K562 (cell line): ENCODE measurements around the gene SLC1A3. TPM values are rescaled to one million over a fixed set of nuclear protein-coding genes. Genes with fewer than 3 reads are reported as not detected.

Source experiments
- ATAC-seq: fragments of 200-7000 bp; cut with Tn5 transposase; 3 replicates; pipeline ENCODE4 v1.9.1; 2020; ENCODE audit warnings: moderate library complexity
- BruUV-seq: library from RNA; stranded (reverse); fragments of 400-500 nt; replicated peaks from 2 replicates; lab custom pipeline; 2021; lab: Mats Ljungman, UMichigan
- CTCF ChIA-PET: fragments of 300-600 bp; formaldehyde crosslinking; extraction: SDS; loops from one replicate; lab custom pipeline; 2021; ENCODE audit warnings: low intra/inter-chr PET ratio; lab: Yijun Ruan, JAX
- POLR2A ChIA-PET: fragments of 300-600, 350-650 bp; sonication (Branson Sonifier 250); formaldehyde crosslinking; extraction: SDS; loops from one replicate; lab custom pipeline; 2021; ENCODE audit warnings: antibody characterized with exemption, inconsistent platforms; lab: Yijun Ruan, JAX
- DNase-seq, 4 experiments: peaks; one replicate each; pipeline versions ENCODE4 v3.0.0 to v3.0.0-alpha.2; 2011 to 2018; ENCODE audit warnings: low spot score in 3 of 4, mixed read lengths in 3 of 4; ENCODE audit errors: extremely low read depth in 1 of 4
- FAIRE-seq: peaks from 2 replicates; lab custom pipeline; 2011; peaks lifted over from hg19 to GRCh38; lab: Jason Lieb, UNC
- H2AFZ ChIP-seq: 2 replicates; pipeline ENCODE4 v1.6.0; 2011; ENCODE audit warnings: low read depth, low read length, control low read depth, inconsistent platforms
- H3K27ac ChIP-seq: fragments of 200-600 bp; 3 replicates; pipeline ENCODE4 v1.8.0; 2011; ENCODE audit warnings: low read depth, mild to moderate bottlenecking, control low read depth, inconsistent platforms, low read length, moderate library complexity, mixed read lengths; ENCODE audit errors: extremely low read depth
- H3K27me3 ChIP-seq, 2 experiments: fragments of 300-600 bp in 1 of 2; 2 replicates in 1 of 2; 3 replicates in 1 of 2; pipeline versions ENCODE4 v1.6.0 to v1.8.0; 2011; ENCODE audit warnings: inconsistent platforms in 2 of 2, low read length in 2 of 2, mild to moderate bottlenecking in 1 of 2, mixed read lengths in 1 of 2, moderate library complexity in 1 of 2; ENCODE audit not compliant: control insufficient read depth in 2 of 2, insufficient read depth in 2 of 2
- H3K36me3 ChIP-seq: fragments of 300-600 bp; 3 replicates; pipeline ENCODE4 v1.8.0; 2011; ENCODE audit warnings: mild to moderate bottlenecking, low read length, inconsistent platforms; ENCODE audit not compliant: control insufficient read depth, insufficient read depth
- H3K4me1 ChIP-seq, 2 experiments: fragments of 200-600 bp in 1 of 2; replicated peaks in 1 of 2; 2 replicates in 1 of 2; 3 replicates in 1 of 2; pipeline versions ENCODE4 v1.5.1 to v1.8.0; 2011; ENCODE audit warnings: inconsistent platforms in 2 of 2, low read length in 2 of 2, mild to moderate bottlenecking in 1 of 2, mixed read lengths in 1 of 2, moderate library complexity in 1 of 2; ENCODE audit not compliant: control insufficient read depth in 2 of 2, insufficient read depth in 2 of 2
- H3K4me2 ChIP-seq: 2 replicates; pipeline ENCODE4 v1.6.1; 2011; ENCODE audit warnings: low read length, control low read depth, inconsistent platforms, mixed read lengths; ENCODE audit not compliant: insufficient read depth
- H3K4me3 ChIP-seq: fragments of 200-600 bp; sonication (generic), shearing (Covaris generic); 2 replicates; pipeline ENCODE4 v1.5.1; 2016; ENCODE audit warnings: control low read depth, inconsistent platforms
- H3K79me2 ChIP-seq: fragments of 200-600 bp; 3 replicates; pipeline ENCODE4 v1.8.0; 2011; ENCODE audit warnings: low read length, inconsistent platforms; ENCODE audit not compliant: control insufficient read depth, insufficient read depth
- H3K9ac ChIP-seq, 2 experiments: 2 replicates each; pipeline versions ENCODE4 v1.6.0 to v1.6.1; 2011; ENCODE audit warnings: low read depth in 2 of 2, low read length in 2 of 2, control low read depth in 1 of 2, inconsistent platforms in 1 of 2, mild to moderate bottlenecking in 1 of 2, mixed read lengths in 1 of 2; ENCODE audit not compliant: insufficient read depth in 1 of 2
- H3K9me1 ChIP-seq: one replicate; pipeline ENCODE4 v1.6.0; 2011; ENCODE audit warnings: inconsistent platforms, mild to moderate bottlenecking, low read length, moderate library complexity; ENCODE audit not compliant: control insufficient read depth, insufficient read depth
- H3K9me3 ChIP-seq: replicated peaks from 2 replicates; pipeline ENCODE4 v1.5.1; 2011; ENCODE audit warnings: low read depth, low read length, inconsistent platforms; ENCODE audit not compliant: control insufficient read depth, insufficient read depth
- H4K20me1 ChIP-seq: replicated peaks from 2 replicates; pipeline ENCODE4 v1.6.1; 2011; ENCODE audit warnings: low read length, inconsistent platforms, mixed read lengths; ENCODE audit not compliant: control insufficient read depth, insufficient read depth
- CAMTA2 ChIP-seq: fragments of 250-450 bp; sonication (Bioruptor Pico); conservative IDR thresholded peaks from 2 replicates; pipeline ENCODE4 v1.5.1; 2022
- CBX3 ChIP-seq, 2 experiments: IDR thresholded peaks; 1 replicate in 1 of 2; 2 replicates in 1 of 2; pipeline ENCODE4 v1.6.1; 2012; ENCODE audit warnings: inconsistent platforms in 2 of 2, low read length in 2 of 2, borderline replicate concordance in 1 of 2, control low read depth in 1 of 2
- CHD4 ChIP-seq: fragments of 200-600 bp; sonication (generic); IDR thresholded peaks from 3 replicates; pipeline ENCODE4 v1.6.1; 2012; ENCODE audit warnings: low read depth, mild to moderate bottlenecking, mixed read lengths, low read length, inconsistent platforms; ENCODE audit not compliant: insufficient read depth, insufficient replicate concordance, poor library complexity, severe bottlenecking
- E2F4 ChIP-seq: sonication (generic); formaldehyde crosslinking; IDR thresholded peaks from 2 replicates; pipeline ENCODE4 v1.8.0; 2022; ENCODE audit warnings: mild to moderate bottlenecking, low read depth, missing genetic modification reagents
- FOXM1 ChIP-seq, 2 experiments: fragments of 450-650 bp in 1 of 2; sonication (generic) in 1 of 2; formaldehyde crosslinking in 1 of 2; IDR thresholded peaks; 2 replicates each; pipeline versions ENCODE4 v1.6.1 to v1.9.0; 2017 to 2022; ENCODE audit warnings: low read depth in 2 of 2, mild to moderate bottlenecking in 2 of 2, missing genetic modification reagents in 1 of 2, moderate library complexity in 1 of 2
- NFIX ChIP-seq: fragments of 250-450 bp; sonication (Bioruptor Pico); IDR thresholded peaks from 2 replicates; pipeline ENCODE4 v1.4.0; 2020; ENCODE audit warnings: low read depth, mild to moderate bottlenecking, moderate library complexity
- ZNF140 ChIP-seq: fragments of 250-450 bp; sonication (Bioruptor Pico); IDR thresholded peaks from 2 replicates; pipeline ENCODE4 v1.8.0; 2021; ENCODE audit warnings: moderate library complexity, mild to moderate bottlenecking, inconsistent platforms
- WGBS: fragments of 100-300 bp; shearing (Covaris generic); methylation state at CpG from one replicate; pipeline ENCODE4 v1.1.6; 2016; ENCODE audit warnings: low coverage, mixed read lengths; ENCODE audit not compliant: insufficient coverage; ENCODE audit errors: missing lambda C conversion rate; 5-methylcytosine and 5-hydroxymethylcytosine counted together
- in situ Hi-C: fragments of 300-500 bp; cut with MboI; formaldehyde crosslinking; loops from 4 replicates; pipeline ENCODE4 v1.15.0; 2018; ENCODE audit warnings: inconsistent platforms, mixed read lengths
- intact Hi-C: fragments of 100-400 bp; cut with micrococcal nuclease; formaldehyde crosslinking; loops from 2 replicates; pipeline ENCODE4 v1.14.2; 2022
- polyA plus RNA-seq, 8 experiments: library from polyadenylated mRNA; depleted of rRNA in 4 of 8; stranded (reverse) in 5 of 8; unstranded in 3 of 8; fragments of >200 nt; fragmentation: Nextera tagmentation in 2 of 8; fragmentation: Illumina TruSeq in 1 of 8; extraction: Ambion mirVana in 2 of 8; extraction: Trizol in 1 of 8; gene quantifications; 2 replicates each; pipeline versions ENCODE4 v1.2.1 to v1.2.3, GENCODE V29; 2011 to 2014; ENCODE audit warnings: inconsistent platforms in 1 of 8, missing spikeins in 1 of 8
- total RNA-seq, 7 experiments: library from RNA; depleted of rRNA in 6 of 7; stranded (reverse); fragments of >200 nt in 6 of 7; fragmentation: Illumina TruSeq in 2 of 7; extraction: Trizol in 2 of 7; gene quantifications; 2 replicates each; pipeline versions ENCODE4 v1.2.1 to v1.2.3, GENCODE V29; 2011 to 2021; ENCODE audit warnings: low replicate concordance in 1 of 7

SLC1A3 gene
- total and polyA plus RNA-seq, 9 of the 15 experiments (the other 6 are each of a cell fraction or from before 2014, with no cell fraction given): 0.13 TPM; not detected in 8

DNA sequence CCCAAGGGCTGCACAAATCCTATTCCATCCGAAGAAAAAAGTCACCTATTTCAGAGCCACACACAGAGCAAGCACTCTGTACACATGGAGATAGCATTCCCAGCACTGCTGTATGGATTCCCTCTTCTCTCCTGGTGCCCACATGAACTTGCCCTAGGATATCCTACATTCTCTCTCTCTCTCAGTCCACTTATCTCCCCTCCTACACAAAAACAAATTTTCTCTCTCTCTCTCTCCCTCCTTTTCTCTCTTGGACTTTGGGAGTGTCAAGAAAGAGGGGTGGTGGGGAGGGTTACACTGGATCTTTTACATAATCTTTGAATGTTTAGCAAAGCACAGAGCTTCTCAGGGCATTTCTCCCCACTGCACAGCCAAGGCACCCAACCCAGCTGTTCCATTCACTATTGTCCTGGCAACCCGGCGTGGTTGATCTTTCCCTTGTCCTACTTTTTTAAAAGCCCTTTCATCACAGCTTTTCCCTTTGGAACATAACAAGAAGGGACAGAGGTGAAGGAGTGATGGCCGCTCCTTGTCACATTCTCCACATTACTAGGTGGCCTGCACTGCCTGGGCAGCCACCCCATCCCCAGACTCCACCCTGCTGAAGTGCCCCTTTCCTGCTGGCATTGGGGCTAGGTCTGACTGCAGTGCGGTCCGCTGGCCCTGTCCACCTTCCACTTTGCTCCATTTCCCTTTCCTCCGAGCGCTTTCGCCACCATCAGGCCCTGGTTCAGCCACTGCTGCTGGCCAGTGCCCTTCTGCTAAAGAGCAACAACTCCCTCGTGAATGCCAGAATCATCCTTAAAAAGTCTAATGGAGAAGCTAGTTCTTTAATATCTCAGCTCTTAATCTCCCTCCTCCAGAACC, 22.2 kb upstream of the SLC1A3 start:
- no peaks in the 10 kb centered on the region for H4K20me1 ChIP-seq
- CTCF ChIA-PET: no interaction called here
- intact Hi-C loops: no loop called here
- TF ChIP-seq CAMTA2 (CRISPR knock-in tag) (no peak), E2F4 (CRISPR knock-in tag) (no peak), ZNF140 (CRISPR knock-in tag) (no peak), FOXM1 (IDR thresholded peaks at IDR 0.05; ENCODE audit: low read depth) (no peak), FOXM1 (CRISPR knock-in tag; IDR thresholded peaks at IDR 0.05; ENCODE audit: low read depth) (no peak), CHD4 (no peak), CBX3 (IDR thresholded peaks at IDR 0.05; ENCODE audit: borderline replicate concordance in 1 of 2, low read length in 2 of 2) (no peak), NFIX (CRISPR knock-in tag) (no peak)
- TF ChIP-seq, all 486 proteins: peak for 0
- under 1% methylated on average over 10 of the region's 10 CpGs for WGBS
- Histone ChIP-seq H3K27ac (no peak overlapping the region), H3K36me3 (no peaks in the 10 kb centered on the region), H3K9ac (peak overlapping the region in 1 of 2 experiments; percentile 19; a peak in 1 of 4 replicates), H3K4me1 (no peaks in the 10 kb centered on the region), H3K9me1 (no peaks in the 10 kb centered on the region), H3K79me2 (no peaks in the 10 kb centered on the region), H3K4me2 (no peak overlapping the region), H3K27me3 (peaks cover 13% of the 10 kb centered on the region in 2 experiments), H3K9me3 (no peaks in the 10 kb centered on the region), H3K4me3 (no peak overlapping the region), H2AFZ (no peak overlapping the region)
- POLR2A ChIA-PET: no interaction called here
- BruUV-seq: no TSS peak
- ATAC-seq: no peak
- FAIRE-seq: no peak
- in situ Hi-C loops: no loop called here
- DNase-seq: no peak
